Caki2 (cell line): ENCODE measurements around the gene WDFY1. TPM values are rescaled to one million over a fixed set of nuclear protein-coding genes. Genes with fewer than 3 reads are reported as not detected.

Experiments used
- DNase-seq: peaks from one replicate; pipeline ENCODE4 v3.0.0-alpha.2; 2015; ENCODE audit warnings: low read depth
- in situ Hi-C: cut with HindIII; loops from 2 replicates; pipeline ENCODE4 v1.10.0; 2016; ENCODE audit warnings: low sequenced_read_pairs, low pct_unique_long_range_greater_than_20kb, mixed read lengths
- total RNA-seq: library from RNA; depleted of rRNA; stranded (reverse); fragments of >200 nt; shearing (Covaris generic); gene quantifications from 2 replicates; pipeline ENCODE4 v1.2.3, GENCODE V29; 2014; ENCODE audit warnings: low replicate concordance

WDFY1 gene
- total RNA-seq, 1 experiment from 2014 or later, result 39.4 TPM

DNA sequence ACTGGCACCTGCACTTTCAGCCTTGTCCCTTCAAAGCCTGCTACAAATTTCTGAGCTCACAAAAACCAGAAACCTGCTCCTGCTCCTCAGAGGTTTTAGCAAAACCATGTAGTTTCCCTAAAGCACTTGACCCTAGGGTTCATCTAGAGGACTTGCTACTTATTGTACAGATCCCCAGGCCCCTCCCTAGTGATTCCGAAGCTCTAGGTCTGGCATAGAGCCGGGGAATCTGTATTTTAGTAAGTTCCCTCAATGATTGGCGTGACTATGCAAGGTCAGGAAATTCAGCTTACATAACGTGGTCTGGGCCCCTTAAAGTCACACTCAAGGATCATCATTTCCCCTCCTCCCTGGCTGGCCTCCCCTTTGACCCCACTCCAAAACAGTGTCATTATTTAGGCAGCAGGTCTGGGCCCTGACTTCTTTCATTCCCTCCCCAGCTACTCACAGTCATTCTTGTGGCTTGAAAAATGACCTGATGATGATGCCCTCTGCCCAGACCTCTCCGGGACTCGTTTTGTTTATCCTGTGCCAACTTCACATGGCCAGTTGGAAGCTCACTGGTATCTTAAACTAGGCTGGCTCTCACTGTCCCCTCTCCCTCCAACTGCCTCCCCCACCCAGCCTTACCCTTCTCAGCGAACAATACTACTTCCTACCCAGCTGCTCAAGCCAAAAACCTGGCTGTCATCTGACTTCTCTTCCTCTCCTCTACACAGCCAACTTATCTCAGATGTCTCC, 36.0 kb downstream of the WDFY1 start:
- in situ Hi-C loops, result no loop called here
- DNase-seq, result no peak

DNA sequence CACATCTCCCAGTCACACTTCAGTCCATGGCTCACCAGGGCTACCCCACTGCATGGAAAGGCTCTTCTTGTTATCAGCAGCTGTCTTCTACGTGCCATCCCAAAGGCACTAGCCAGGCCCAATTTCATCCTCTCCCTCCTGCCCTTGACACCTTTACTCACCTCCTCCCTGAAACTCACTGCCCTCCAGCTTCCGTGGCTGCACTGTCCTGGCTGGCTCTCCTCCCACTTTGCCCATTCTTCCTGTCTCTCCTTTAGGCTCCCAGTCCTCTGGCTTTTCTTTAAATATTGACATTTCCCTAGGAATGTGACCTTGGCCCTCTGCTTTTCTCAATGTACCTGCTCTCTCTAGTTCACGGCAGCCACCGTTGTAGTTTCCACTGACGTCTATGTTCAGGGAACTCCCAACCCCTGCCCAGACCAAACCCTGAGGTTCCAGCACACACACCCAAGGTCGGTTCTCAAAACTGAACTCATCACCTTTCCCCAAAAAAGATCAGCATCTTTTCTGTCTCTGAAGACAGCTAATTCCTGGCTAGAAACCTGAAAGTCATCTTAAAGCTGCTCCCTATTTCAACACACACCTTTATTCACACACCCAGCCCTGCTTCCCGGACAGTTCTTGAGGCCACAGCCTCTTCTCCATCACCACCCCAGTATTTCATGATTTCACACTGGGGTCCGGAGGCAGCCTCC, 36.7 kb downstream of the WDFY1 start:
- in situ Hi-C loops, result no loop called here

DNA sequence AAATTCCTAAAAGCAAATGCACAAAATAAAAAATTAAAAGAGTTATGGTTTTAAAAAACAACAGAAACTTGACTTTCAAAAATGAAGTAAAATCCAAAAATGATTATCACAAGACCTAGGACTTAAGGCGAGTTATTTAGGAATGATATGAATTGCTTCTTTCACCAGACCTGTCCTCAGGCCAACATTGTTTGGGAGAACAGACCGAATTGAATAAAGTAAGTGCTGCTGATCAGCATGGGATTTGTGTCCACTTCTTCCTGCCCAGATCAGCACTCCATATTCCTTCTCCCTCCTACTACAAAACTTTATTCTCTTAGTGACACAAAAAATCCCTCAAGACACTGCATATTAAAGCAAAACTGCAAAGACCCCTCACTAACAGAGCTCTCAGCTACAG, 39.1 kb downstream of the WDFY1 start:
- in situ Hi-C loops, result no loop called here

More for the DNA sequence above, 36.7 kb downstream of the WDFY1 start:
- DNase-seq, result no peak

DNA sequence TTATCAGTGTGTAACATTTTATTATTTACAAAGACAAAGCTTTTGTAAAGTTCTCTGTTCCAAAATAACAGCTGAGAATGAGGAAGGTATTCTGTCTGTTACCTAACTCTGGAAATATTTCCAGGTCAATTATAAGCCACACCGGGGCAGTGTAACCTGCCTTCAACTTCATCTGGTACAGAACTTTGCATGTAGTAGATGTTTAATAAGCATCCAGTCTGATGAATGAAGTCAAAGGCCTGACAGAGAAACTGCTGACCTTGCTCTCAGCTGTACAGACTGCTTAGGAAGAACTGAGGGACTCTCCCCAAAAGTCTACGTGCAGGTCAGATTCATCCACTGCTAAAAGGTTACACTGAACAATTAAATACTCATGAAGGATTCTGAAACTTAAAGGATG, 43.3 kb downstream of the WDFY1 start:
- in situ Hi-C loops, result no loop called here
- no peak for DNase-seq

More for the DNA sequence above, 39.1 kb downstream of the WDFY1 start:
- no peak for DNase-seq

DNA sequence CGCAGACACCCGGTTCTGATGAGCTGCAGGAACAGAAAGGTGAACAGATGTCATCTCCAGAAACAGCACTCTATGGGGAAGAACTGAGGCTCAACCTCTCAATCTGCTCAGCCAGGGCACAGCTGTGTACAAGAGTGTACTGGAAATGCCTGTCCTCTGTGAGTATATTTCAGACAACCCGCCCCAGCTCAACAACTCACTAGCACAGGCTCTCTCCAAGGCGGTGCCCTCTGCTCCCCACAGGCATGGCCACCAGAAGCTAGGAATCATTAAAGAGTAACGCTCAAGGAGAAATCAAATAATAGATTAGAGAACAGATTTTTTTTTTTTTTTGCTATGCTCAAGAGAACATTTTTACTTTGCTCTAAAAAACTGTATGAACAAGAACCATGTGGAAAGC, 43.8 kb downstream of the WDFY1 start:
- in situ Hi-C loops, result no loop called here
- DNase-seq, result no peak

DNA sequence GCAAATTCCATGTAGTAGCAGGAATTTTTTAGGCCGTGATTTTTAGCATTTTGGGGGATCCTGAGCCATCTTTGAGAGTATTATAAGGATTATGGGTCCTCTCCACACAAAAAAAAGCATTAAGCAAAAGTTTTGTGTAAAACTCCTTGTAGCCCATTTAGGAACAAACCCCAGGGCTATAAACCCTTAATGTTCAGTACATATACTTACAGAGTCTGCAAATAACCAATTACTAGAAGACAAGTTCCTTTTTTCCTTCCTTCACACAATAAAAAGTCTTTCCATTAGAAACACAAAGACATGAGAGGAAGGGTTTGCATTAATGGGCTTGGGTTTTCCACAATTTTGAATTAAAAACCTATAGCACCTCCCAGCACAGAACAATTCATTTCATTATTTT, 44.6 kb downstream of the WDFY1 start:
- in situ Hi-C loops, result no loop called here

DNA sequence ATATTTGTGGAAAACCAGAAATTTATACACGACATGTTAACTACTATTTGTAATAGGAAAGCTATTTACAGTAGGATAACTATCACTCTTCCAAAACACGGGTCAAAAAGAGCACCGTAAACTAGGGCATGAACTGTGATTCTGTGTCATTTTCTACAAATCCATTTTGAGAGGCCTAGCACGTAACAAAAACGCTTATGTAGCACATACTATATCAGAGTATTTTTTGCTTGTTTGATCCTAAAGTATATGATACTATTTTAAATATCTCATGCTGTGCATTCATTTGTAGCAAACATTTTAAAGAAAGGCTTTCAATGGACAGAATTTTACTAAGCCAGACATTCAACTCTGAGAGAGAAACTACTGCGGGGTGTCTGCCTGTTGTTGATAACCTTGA, 45.1 kb downstream of the WDFY1 start:
- in situ Hi-C loops, result no loop called here
- no peak for DNase-seq

More for the DNA sequence above, 44.6 kb downstream of the WDFY1 start:
- no peak for DNase-seq

DNA sequence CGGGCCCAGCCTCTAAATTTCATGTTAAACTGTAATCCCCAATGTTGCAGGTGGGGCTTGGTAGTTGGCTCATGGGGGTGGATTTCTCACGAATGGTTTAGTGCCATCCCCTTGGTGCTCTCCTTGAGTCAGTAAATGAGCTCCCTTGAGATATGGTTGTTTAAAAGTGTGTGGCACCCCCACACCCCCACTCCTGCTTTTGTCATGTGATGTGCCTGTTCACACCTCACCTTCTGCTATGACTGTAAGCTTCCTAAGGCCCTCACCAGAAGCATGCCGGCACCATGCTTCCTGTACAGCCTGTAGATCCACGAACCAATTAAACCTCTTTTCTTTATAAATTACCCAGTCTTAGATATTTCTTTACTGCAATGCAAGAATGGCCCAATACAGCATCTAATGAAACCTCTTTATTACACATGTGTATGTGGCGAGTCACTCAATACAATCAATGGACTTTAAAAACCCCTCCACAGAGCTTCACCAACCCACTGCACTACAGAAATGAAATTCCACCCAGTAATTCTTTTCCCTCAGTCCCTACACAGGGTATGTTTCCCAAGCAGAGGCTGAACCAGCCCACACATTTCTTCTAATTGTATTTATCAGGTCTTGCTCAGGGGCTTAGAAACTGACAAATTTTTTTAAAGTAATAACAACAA, 47.3 kb downstream of the WDFY1 start:
- DNase-seq, result no peak
- in situ Hi-C loops, result no loop called here

DNA sequence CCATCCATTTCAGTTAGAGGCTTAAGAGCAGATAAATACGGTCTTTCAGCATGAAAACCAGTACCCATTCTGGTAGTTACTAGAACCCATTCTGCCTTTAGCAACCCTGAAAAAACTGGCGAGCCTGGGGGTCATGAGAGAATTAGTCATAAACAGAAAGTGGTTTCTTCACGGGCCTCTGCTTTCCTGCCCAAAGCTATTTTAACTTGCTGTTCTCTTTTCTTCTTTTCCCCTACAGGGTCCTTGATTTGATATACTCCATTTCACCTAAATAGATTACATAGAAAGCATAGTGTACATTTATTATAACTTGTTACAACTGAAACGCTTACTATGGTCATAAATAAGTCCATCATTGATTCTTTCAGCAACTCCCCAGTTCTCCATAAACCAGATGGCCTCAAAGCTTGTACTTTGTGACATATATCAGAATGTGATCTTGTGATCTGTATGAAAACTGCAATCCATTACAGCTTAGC, 48.3 kb downstream of the WDFY1 start:
- in situ Hi-C loops, result no loop called here
- peak; percentile 21 for DNase-seq

DNA sequence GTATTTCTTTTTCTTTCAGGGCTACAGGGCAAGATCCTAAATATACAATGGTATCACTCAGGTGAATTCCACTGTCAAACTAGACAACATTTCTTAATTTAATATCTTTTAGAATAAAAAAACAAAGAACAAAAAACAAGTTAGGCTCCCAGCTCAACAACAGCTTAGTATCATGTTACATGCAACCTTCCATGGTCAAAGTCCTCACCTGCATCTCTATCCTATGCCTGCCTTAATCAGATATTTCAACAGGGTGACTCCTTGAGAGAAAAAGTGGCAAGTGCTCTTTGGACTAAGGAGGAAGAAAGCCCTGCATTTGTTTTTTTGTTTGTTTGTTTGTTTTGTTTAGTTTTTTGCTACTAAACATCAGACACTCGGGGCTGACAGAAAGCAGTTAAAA, 50.2 kb downstream of the WDFY1 start:
- no peak for DNase-seq
- in situ Hi-C loops, result no loop called here

DNA sequence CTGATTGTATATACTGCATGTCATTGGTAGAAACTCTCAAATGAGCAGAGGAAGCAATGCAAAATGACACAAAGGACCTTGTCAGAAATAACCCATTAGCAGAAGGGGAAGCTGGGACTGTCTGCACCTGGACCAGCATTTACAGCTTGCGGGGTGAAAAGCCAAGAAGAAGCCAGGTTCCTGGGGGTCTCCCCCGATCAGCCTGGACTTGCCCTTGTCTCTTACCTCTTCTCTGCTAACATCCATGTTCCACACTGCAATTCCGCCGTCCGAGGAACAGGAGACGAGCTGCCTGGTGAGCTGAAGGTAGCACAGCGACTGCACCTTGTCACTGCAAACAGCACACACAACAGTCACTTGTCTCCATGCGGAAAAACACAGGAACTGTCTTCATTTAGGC, 51.1 kb downstream of the WDFY1 start:
- in situ Hi-C loops, result no loop called here
- DNase-seq, result no peak

DNA sequence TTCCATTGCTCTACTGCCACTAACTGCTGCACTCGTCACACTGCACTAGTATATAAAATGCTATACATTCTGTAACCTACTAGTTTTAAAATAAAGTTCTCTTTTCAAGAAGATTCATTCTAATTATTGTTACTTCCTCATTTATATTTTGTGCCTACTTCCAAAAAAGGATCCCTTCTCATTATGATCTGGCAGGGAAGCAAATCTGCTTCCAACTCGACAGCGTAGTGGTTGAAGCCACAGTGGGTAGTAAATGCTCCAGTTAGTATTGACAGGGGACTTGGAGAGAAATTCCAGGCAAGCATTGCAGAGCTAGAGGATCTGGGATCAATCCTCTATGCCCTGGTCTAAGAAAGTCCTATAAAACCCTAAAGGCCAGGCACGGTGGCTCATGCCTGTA, 54.4 kb downstream of the WDFY1 start:
- in situ Hi-C loops, result no loop called here
- no peak for DNase-seq

DNA sequence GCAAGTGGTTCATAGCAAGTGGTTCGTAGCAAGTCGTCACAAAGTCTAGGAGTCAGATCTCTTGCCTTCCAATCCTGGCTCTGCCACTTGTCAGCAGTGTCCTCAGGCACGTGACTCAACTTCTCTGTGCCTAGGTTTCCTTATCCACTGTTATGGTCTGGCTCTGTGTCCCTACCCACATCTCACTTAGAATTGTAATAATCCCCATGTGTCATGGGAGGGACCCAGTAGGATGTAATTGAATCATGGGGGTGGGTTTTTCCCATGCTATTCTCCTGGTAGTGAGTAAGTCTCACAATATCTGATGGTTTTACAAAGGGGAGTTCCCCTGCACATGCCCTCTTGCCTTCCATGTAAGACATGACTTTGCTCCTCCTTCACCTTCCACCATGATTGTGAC, 55.9 kb downstream of the WDFY1 start:
- in situ Hi-C loops, result no loop called here
- no peak for DNase-seq

DNA sequence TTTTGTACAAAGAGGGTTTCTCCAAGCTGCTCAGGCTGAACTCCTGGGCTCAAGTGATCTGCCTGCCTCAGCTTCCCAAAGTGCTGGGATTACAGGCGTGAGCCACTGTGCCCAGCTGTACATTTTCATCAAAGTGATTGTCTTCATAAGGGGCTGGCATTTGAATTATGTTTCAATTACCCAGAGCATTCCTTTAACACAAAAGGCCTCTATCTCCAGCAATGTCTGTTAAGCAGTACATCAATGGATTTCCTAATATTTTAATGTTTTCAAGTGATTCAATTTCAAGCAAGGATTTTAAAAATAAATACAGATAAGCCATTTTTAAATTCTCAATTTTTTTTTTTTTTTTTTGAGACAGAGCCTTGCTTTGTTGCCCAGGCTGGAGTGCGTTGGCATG, 56.9 kb downstream of the WDFY1 start:
- in situ Hi-C loops, result no loop called here
- no peak for DNase-seq

DNA sequence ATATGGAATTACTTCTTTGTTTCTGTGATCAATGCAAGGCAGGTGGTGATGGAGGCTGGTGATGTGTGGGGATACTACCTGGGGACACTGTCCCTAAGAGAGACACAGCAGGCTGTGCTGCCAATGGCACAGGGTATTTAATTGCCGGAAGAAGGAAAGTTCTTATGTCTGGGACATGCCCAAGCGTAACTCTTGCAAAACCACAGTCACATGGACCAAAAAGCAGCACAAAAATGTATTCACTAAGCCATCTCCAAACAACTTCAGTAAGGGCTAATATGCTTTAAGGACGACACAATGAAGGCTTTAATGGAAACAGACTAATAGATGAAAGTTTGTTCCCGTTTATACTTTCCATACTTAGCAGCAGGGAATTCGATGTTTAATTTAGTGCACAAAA, 58.0 kb downstream of the WDFY1 start:
- DNase-seq, result no peak
- in situ Hi-C loops, result no loop called here

DNA sequence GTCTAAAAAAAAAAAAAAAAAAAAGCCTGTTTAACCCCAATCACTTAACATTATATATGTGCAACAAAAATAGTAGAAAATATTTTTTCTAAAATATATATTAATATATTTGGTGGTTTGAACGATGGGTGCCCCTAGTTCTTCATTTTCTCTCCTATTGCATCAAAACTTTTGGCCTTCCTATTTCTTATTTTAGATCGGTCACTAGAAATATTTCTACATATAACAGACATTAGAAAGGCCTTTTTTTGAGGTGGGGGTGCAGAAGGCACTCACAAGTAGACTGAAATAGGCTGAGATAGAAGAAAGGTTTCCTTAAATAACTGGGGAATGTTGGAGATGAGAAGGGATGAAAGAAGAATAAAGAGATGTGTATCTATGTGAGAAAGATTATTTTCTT, 58.4 kb downstream of the WDFY1 start:
- in situ Hi-C loops, result no loop called here
- no peak for DNase-seq

DNA sequence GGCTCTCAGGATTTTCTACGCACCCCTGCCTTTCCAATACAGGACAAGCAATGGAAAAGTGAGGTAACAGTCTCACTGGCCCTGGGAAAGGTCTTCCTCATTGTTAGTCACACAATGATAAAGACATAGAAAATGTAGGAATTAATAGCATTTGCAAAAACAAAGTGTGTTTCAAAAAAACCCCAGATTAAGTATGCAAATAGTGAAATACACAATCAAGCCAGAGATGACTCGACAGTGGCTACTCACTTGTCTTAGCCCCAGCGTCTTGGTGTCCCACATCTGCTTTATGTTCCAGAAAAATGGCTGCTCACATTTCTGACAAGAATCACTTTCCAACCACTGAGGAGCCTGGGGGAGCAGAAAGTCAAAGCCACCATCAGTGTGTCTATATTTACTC, 60.7 kb downstream of the WDFY1 start:
- no peak for DNase-seq
- in situ Hi-C loops, result no loop called here

DNA sequence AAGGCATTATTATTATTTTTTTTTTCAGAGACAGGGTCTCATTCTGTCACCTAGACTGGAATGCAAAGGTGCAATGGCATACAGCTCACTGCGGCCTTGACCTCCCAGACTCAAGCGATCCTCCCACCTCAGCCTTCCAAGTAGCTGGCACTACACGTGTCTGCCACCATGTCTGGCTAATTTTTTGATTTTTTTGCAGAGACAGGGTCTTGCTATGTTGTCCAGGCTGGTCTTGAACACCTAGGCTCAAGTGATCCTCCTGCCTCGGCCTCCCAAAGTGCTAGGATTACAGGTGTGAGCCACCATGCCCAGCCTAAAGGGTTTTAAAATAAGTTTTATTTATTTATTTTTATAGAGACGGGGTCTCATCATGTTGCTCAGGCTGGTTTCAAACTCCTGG, 62.4 kb downstream of the WDFY1 start:
- in situ Hi-C loops, result no loop called here
- DNase-seq, result no peak

DNA sequence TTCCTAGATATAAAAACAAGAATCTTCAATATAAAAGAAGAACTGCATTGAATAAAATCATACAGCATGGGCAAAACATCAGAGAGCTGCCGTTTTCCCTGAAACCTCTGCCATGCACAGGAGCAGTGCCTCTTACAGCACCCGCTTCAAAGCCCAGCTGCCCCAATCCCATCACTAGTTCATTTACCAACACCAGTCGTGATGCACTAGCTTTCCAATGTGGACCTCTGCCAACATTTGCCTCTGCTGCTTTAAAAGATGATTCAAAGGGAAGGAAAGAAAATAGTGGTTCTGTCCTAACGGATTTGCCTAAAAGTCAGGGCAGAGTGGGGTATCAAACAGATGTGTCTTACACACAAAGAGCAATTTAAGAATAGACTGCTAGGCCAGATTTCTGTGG, 64.3 kb downstream of the WDFY1 start:
- DNase-seq, result no peak
- in situ Hi-C loops, result no loop called here
